Glomerular visceral epithelial cell (primary cell): Measurements from ENCODE around the gene ATXN1.

Experiments used
- DNase-seq: peaks from one replicate; pipeline ENCODE4 v3.0.0-alpha.2; 2016; ENCODE audit errors: extremely low spot score

Gene ATXN1

GRCh38 chr6:16674801-16675392, 86.4 kb downstream of the ATXN1 start:
- no peak for DNase-seq

- DNase-seq: no peak
Observed at GRCh38 chr6:16673011-16673797, 88.1 kb downstream of the ATXN1 start.

GRCh38 chr6:16671302-16672289, 89.7 kb downstream of the ATXN1 start:
- no peak for DNase-seq

- no peak for DNase-seq
Observed at GRCh38 chr6:16670617-16671051, 90.6 kb downstream of the ATXN1 start.

- no peak for DNase-seq
Observed at GRCh38 chr6:16670183-16670582, 91.1 kb downstream of the ATXN1 start.

GRCh38 chr6:16669227-16669626, 92.0 kb downstream of the ATXN1 start:
- peak; percentile 30 for DNase-seq

GRCh38 chr6:16667509-16667908, 93.8 kb downstream of the ATXN1 start:
- no peak for DNase-seq

- DNase-seq: no peak
Observed at GRCh38 chr6:16665992-16666391, 95.3 kb downstream of the ATXN1 start.

GRCh38 chr6:16665182-16665581, 96.1 kb downstream of the ATXN1 start:
- no peak for DNase-seq

- no peak for DNase-seq
Observed at GRCh38 chr6:16663901-16664300, 97.4 kb downstream of the ATXN1 start.

GRCh38 chr6:16660157-16660497, 101.1 kb downstream of the ATXN1 start:
- DNase-seq: no peak

- peak; percentile 35 for DNase-seq
Observed at GRCh38 chr6:16659466-16660156, 101.6 kb downstream of the ATXN1 start.

GRCh38 chr6:16658348-16659034, 102.8 kb downstream of the ATXN1 start:
- no peak for DNase-seq

- DNase-seq: no peak
Observed at GRCh38 chr6:16657768-16658167, 103.5 kb downstream of the ATXN1 start.

GRCh38 chr6:16656451-16656850, 104.8 kb downstream of the ATXN1 start:
- DNase-seq: no peak

GRCh38 chr6:16654701-16655100, 106.6 kb downstream of the ATXN1 start:
- DNase-seq: no peak

- no peak for DNase-seq
Observed at GRCh38 chr6:16653226-16653625, 108.0 kb downstream of the ATXN1 start.

- DNase-seq: peak; percentile 43
Observed at GRCh38 chr6:16651871-16652270, 109.4 kb downstream of the ATXN1 start.

GRCh38 chr6:16649890-16650289, 111.4 kb downstream of the ATXN1 start:
- DNase-seq: no peak

GRCh38 chr6:16649241-16649640, 112.0 kb downstream of the ATXN1 start:
- no peak for DNase-seq

- no peak for DNase-seq
Observed at GRCh38 chr6:16648003-16648402, 113.3 kb downstream of the ATXN1 start.
